Activated CD8-positive, alpha-beta T cell treated with anti-CD3 and anti-CD28 coated beads for 36 hours (primary cell): ENCODE measurements around the gene CBR3. TPM values are rescaled to one million over a fixed set of nuclear protein-coding genes. Genes with fewer than 3 reads are reported as not detected.

ENCODE experiments used
- ATAC-seq: fragments of 200-7000 bp; cut with Tn5 transposase; one replicate; pipeline ENCODE4 v1.10.0; 2021; ENCODE audit warnings: mild to moderate bottlenecking, moderate library complexity
- CTCF ChIA-PET: fragments of 350-600 bp; sonication (Branson Sonifier 250); formaldehyde crosslinking; loops from one replicate; lab custom pipeline; 2021; ENCODE audit warnings: antibody characterized with exemption; lab: Charles Lee
- POLR2A ChIA-PET: fragments of 350-600 bp; sonication (Branson Sonifier 250); formaldehyde crosslinking; loops from one replicate; lab custom pipeline; 2021; ENCODE audit warnings: antibody characterized with exemption; lab: Charles Lee
- DNase-seq: peaks from one replicate; pipeline ENCODE4 v3.0.0-alpha.2; 2020
- H3K27ac Mint-ChIP-seq: one replicate; pipeline ENCODE4 v1.8.0; 2021; ENCODE audit warnings: mild to moderate bottlenecking, mixed read lengths
- H3K27me3 Mint-ChIP-seq: one replicate; pipeline ENCODE4 v1.8.0; 2021; ENCODE audit warnings: mixed read lengths
- H3K36me3 Mint-ChIP-seq: one replicate; pipeline ENCODE4 v1.8.0; 2021; ENCODE audit warnings: low read depth, mixed read lengths
- H3K4me1 Mint-ChIP-seq: one replicate; pipeline ENCODE4 v1.8.0; 2021; ENCODE audit warnings: low read depth, mixed read lengths
- H3K4me3 Mint-ChIP-seq: one replicate; pipeline ENCODE4 v1.8.0; 2021; ENCODE audit warnings: mild to moderate bottlenecking, moderate library complexity, mixed read lengths
- H3K9me3 Mint-ChIP-seq: one replicate; pipeline ENCODE4 v1.8.0; 2021; ENCODE audit warnings: mixed read lengths
- CTCF ChIP-seq: fragments of 200-600 bp; IDR thresholded peaks from one replicate; pipeline ENCODE4 v1.8.0; 2022; ENCODE audit warnings: antibody characterized with exemption, mild to moderate bottlenecking
- intact Hi-C: fragments of 100-400 bp; cut with micrococcal nuclease; formaldehyde crosslinking; loops from one replicate; pipeline ENCODE4 v1.10.0; 2022
- total RNA-seq, 2 experiments: library from RNA; stranded (reverse); gene quantifications; one replicate each; pipeline ENCODE4 v1.2.3, GENCODE V29; 2021

The CBR3 gene
- total RNA-seq, 2 experiments from 2014 or later, result 13.5 to 14.8 TPM

GRCh38 chr21:36147911-36148310, 13.0 kb downstream of the CBR3 start:
- Mint-ChIP-seq H3K27me3 (no peaks in the 10 kb centered on the region), H3K27ac (no peak overlapping the region), H3K4me3 (no peak overlapping the region), H3K36me3 (peaks cover 5% of the 10 kb centered on the region), H3K9me3 (no peaks in the 10 kb centered on the region), H3K4me1 (peaks cover 20% of the 10 kb centered on the region)
- no peak for DNase-seq
- CTCF ChIA-PET, result no interaction called here
- intact Hi-C loops, result no loop called here
- TF ChIP-seq CTCF, result no peak
- ATAC-seq, result no peak
- POLR2A ChIA-PET, result interaction anchor here (0.6 to 1.6 kb wide), 2 partner anchors 149 to 173 kb away, joined by 3 to 4 read pairs; no protein-coding TSS in a partner anchor

- POLR2A ChIA-PET, result interaction anchor here (1.6 kb wide), 1 partner anchor 13 kb away, joined by 4 read pairs; no protein-coding TSS in a partner anchor
Measured at GRCh38 chr21:36148886-36149285, 14.0 kb downstream of the CBR3 start.

GRCh38 chr21:36149788-36150711, 15.2 kb downstream of the CBR3 start:
- intact Hi-C loops, result loop anchor here (5.0 kb wide), 1 partner anchor 177 kb away; no protein-coding TSS in a partner anchor
- CTCF ChIA-PET, result interaction anchor here (1.0 to 5.4 kb wide), 6 partner anchors 9 to 59 kb away, joined by 3 to 54 read pairs (median 4); no protein-coding TSS in a partner anchor

More at GRCh38 chr21:36148886-36149285, 14.0 kb downstream of the CBR3 start:
- no peak overlapping the region for H3K4me3 Mint-ChIP-seq
- DNase-seq (no peak), ATAC-seq (no peak)
- intact Hi-C loops, result no loop called here
- no peaks in the 10 kb centered on the region for H3K27me3 Mint-ChIP-seq
- H3K4me1 Mint-ChIP-seq, result peaks cover 24% of the 10 kb centered on the region
- H3K27ac Mint-ChIP-seq, result no peak overlapping the region
- TF ChIP-seq CTCF, result no peak
- no peaks in the 10 kb centered on the region for H3K9me3 Mint-ChIP-seq
- peaks cover 5% of the 10 kb centered on the region for H3K36me3 Mint-ChIP-seq
- CTCF ChIA-PET, result interaction anchor here (2.3 kb wide), 1 partner anchor 60 kb away, joined by 8 read pairs; no protein-coding TSS in a partner anchor

GRCh38 chr21:36155603-36156338, 20.9 kb downstream of the CBR3 start:
- TF ChIP-seq CTCF, result no peak
- ChIA-PET POLR2A (interaction anchor here (0.6 to 2.0 kb wide), 8 partner anchors 9 to 170 kb away, joined by 3 to 8 read pairs (median 4); partner anchors contain the start of genes CBR3 and MORC3), CTCF (interaction anchor here (0.9 to 3.0 kb wide), 2 partner anchors 54 to 164 kb away, joined by 3 to 12 read pairs; partner anchors contain the start of gene MORC3)
- H3K27me3 Mint-ChIP-seq, result no peaks in the 10 kb centered on the region
- peak overlapping the region; percentile 82 for H3K4me3 Mint-ChIP-seq
- ATAC-seq, result no peak
- peaks cover 25% of the 10 kb centered on the region for H3K4me1 Mint-ChIP-seq
- no peaks in the 10 kb centered on the region for H3K9me3 Mint-ChIP-seq
- intact Hi-C loops, result no loop called here
- H3K36me3 Mint-ChIP-seq, result peaks cover 3% of the 10 kb centered on the region
- peak overlapping the region; percentile 34 for H3K27ac Mint-ChIP-seq
- no peak for DNase-seq

More at GRCh38 chr21:36149788-36150711, 15.2 kb downstream of the CBR3 start:
- no peak for TF ChIP-seq CTCF
- Mint-ChIP-seq H3K27me3 (no peaks in the 10 kb centered on the region), H3K36me3 (peaks cover 5% of the 10 kb centered on the region), H3K9me3 (no peaks in the 10 kb centered on the region), H3K27ac (peak overlapping the region; percentile 74), H3K4me3 (no peak overlapping the region), H3K4me1 (peaks cover 24% of the 10 kb centered on the region)
- DNase-seq, result no peak
- POLR2A ChIA-PET, result interaction anchor here (0.9 to 1.6 kb wide), 2 partner anchors 14 to 59 kb away, joined by 4 read pairs; no protein-coding TSS in a partner anchor
- ATAC-seq, result peak; percentile 39
